Upper lobe of left lung (tissue), 6 donors: ENCODE measurements around the gene UBE2L3. TPM values are rescaled to one million over a fixed set of nuclear protein-coding genes. Genes with fewer than 3 reads are reported as not detected.

Experiments used
- ATAC-seq, 2 donors: fragments of 200-7000 bp; cut with Tn5 transposase; one replicate each; pipeline ENCODE4 v1.9.1; 2022; ENCODE audit warnings: mild to moderate bottlenecking in 2 of 2, moderate library complexity in 2 of 2; ENCODE audit not compliant: low FRiP score in 2 of 2
- DNase-seq, 2 donors: peaks; one replicate each; pipeline ENCODE4 v3.0.0-alpha.2; 2019 to 2020
- H3K27ac ChIP-seq, 4 donors: fragments of 200-600 bp; sonication (generic); one replicate each; pipeline ENCODE4 v1.5.1; 2016 to 2019
- H3K27me3 ChIP-seq, 4 donors: fragments of 200-600 bp; sonication (generic); one replicate each; pipeline ENCODE4 v1.5.1; 2017 to 2019
- H3K36me3 ChIP-seq, 4 donors: fragments of 200-600 bp; sonication (generic); one replicate each; pipeline ENCODE4 v1.5.1; 2016 to 2019
- H3K4me1 ChIP-seq, 4 donors: fragments of 200-600 bp; sonication (generic); one replicate each; pipeline ENCODE4 v1.5.1; 2018 to 2019
- H3K4me3 ChIP-seq, 4 donors: fragments of 200-600 bp; sonication (generic); one replicate each; pipeline ENCODE4 v1.5.1; 2017 to 2019; ENCODE audit warnings: mild to moderate bottlenecking in 2 of 4, moderate library complexity in 1 of 4
- H3K9me3 ChIP-seq, 4 donors: fragments of 200-600 bp; sonication (generic); one replicate each; pipeline ENCODE4 v1.5.1; 2018 to 2019
- EP300 ChIP-seq, 4 donors: sonication (generic); formaldehyde crosslinking; IDR thresholded peaks; one replicate each; pipeline ENCODE4 v1.5.1; 2017; ENCODE audit warnings: antibody characterized with exemption in 4 of 4, control low read depth in 2 of 4
- POLR2A ChIP-seq, 4 donors: fragments of 450-650 bp; IDR thresholded peaks; one replicate each; pipeline ENCODE4 v1.5.1; 2016 to 2017; ENCODE audit warnings: antibody characterized with exemption in 4 of 4, mild to moderate bottlenecking in 2 of 4
- POLR2AphosphoS5 ChIP-seq, 2 donors: sonication (generic); formaldehyde crosslinking; IDR thresholded peaks; one replicate each; pipeline ENCODE4 v1.5.1; 2017; ENCODE audit warnings: antibody characterized with exemption in 2 of 2
- WGBS, 2 donors: methylation state at CpG; one replicate each; pipeline ENCODE4 v1.1.5; 2017 to 2018; 5-methylcytosine and 5-hydroxymethylcytosine counted together
- total RNA-seq, 6 donors: library from RNA; depleted of rRNA in 4 of 6; stranded (reverse); fragments of >200 nt in 4 of 6; gene quantifications; one replicate each; pipeline versions ENCODE4 v1.1.0 to v1.2.1, GENCODE V29; 2016 to 2021
- TF ChIP-seq, protein P1 (sequence below), 6 experiments: fragments of 450-650 bp in 4 of 6; fragments of 200-600 bp in 2 of 6; sonication (generic) in 2 of 6; IDR thresholded peaks; one replicate each; pipeline ENCODE4 v1.5.1; 2016 to 2019; ENCODE audit warnings: antibody characterized with exemption in 6 of 6
- donor health status: DM: no; HTN: no; CAD: no; lungs with moderate emphysema.
- donor health status: DM: no; HTN: yes; CAD: no; lungs with severe emphysema.

Gene UBE2L3
- total RNA-seq, 6 donors from 2014 or later = 24.1 to 45.8 (median 39.2) TPM

DNA sequence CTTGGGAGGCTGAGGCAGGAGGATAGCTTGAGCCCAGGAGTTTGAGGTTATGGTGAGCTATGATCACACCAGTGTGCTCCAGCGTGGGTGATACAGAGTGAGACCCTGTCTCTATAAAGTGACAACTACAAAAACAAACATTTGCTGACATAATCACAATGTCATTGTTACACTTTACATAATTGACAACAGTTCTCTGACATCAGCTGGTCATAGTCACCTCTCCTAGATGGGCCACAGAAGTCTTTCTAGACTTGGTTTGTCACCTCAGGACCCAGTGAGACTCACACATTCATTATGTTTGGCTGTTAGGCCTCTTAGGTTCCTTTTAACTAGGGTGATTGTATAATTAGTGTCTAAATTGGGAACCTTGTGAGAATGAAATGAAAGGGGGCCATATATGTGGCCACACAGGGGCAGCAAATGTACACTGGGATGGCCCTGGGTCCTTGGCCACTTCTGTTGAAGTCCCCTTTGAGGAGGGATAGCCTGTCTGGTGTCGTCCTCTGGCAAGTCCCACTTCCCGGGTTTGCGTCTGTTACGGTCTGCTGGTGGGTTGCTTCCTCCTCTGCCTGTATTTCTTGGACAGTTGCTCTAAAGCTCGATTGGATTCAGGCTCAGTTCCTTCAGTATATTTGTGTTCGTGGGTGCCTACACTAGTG, 92.5 kb downstream of the UBE2L3 start:
- H3K4me3 ChIP-seq = no peak overlapping the region
- no peak overlapping the region for H3K27ac ChIP-seq
- DNase-seq (no peak), ATAC-seq (no peak)
- H3K4me1 ChIP-seq = peaks cover 8 to 17% (median 11%) of the 10 kb centered on the region in 4 donors
- no peaks in the 10 kb centered on the region for H3K27me3 ChIP-seq
- 84 to 88% methylated on average over 4 to 7 of the region's 7 CpGs for WGBS, 2 donors
- TF ChIP-seq POLR2AphosphoS5 (IDR thresholded peaks at IDR 0.05) = no peak
- no peak for TF ChIP-seq EP300 (IDR thresholded peaks at IDR 0.05)
- TF ChIP-seq, protein P1, sequence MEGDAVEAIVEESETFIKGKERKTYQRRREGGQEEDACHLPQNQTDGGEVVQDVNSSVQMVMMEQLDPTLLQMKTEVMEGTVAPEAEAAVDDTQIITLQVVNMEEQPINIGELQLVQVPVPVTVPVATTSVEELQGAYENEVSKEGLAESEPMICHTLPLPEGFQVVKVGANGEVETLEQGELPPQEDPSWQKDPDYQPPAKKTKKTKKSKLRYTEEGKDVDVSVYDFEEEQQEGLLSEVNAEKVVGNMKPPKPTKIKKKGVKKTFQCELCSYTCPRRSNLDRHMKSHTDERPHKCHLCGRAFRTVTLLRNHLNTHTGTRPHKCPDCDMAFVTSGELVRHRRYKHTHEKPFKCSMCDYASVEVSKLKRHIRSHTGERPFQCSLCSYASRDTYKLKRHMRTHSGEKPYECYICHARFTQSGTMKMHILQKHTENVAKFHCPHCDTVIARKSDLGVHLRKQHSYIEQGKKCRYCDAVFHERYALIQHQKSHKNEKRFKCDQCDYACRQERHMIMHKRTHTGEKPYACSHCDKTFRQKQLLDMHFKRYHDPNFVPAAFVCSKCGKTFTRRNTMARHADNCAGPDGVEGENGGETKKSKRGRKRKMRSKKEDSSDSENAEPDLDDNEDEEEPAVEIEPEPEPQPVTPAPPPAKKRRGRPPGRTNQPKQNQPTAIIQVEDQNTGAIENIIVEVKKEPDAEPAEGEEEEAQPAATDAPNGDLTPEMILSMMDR (IDR thresholded peaks at IDR 0.05) = no peak
- TF ChIP-seq POLR2A (IDR thresholded peaks at IDR 0.05) = no peak
- no peaks in the 10 kb centered on the region for H3K36me3 ChIP-seq
- no peaks in the 10 kb centered on the region for H3K9me3 ChIP-seq

DNA sequence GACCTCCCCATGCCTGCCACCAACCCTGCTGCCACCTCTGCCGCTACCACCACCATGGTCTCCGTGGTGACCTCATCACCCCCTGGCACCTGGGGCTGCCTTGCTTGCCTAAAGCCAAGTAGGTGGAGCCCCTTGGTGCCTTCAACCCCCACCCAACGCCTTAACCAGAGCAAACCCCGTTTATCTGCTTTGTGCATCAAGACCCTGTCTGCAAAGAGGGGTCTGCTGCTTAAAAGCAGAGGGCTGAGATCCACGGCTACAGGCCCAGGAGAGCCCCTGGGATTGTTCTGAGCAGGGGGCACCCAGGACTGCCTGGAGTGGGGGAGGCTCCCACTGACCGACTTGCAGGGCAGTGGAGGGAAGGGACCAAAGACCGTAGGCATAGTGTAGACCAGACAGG, 93.4 kb downstream of the UBE2L3 start:
- Histone ChIP-seq H3K9me3 (no peaks in the 10 kb centered on the region), H3K27me3 (no peaks in the 10 kb centered on the region), H3K4me1 (peaks cover 12 to 24% (median 15%) of the 10 kb centered on the region in 4 donors), H3K27ac (no peak overlapping the region), H3K36me3 (no peaks in the 10 kb centered on the region), H3K4me3 (no peak overlapping the region)
- 85 to 94% methylated on average over 4 to 7 of the region's 7 CpGs for WGBS, 2 donors
- no peak for TF ChIP-seq POLR2AphosphoS5 (IDR thresholded peaks at IDR 0.05)
- no peak for TF ChIP-seq EP300 (IDR thresholded peaks at IDR 0.05)
- TF ChIP-seq POLR2A (IDR thresholded peaks at IDR 0.05) = no peak
- TF ChIP-seq, protein P1 (IDR thresholded peaks at IDR 0.05) = no peak
- no peak for ATAC-seq
- no peak for DNase-seq

DNA sequence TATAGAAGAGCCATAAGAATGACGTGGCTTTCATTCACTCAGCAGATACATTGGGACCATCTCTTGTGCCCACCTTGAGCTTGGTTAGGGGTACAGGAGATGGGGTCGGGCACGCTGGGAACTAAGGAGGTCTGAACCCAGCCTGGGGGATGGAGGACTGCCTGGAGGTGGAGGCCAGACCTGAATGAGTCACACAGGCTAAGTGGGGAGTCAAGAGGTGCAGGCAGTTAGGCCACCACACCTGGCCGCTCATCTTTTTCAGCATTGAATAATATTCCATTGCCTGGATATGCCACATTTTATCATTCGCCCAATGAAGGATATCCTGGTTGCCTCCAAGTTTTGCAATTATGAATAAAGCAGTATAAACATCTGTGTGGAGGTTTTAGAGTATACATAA, 94.5 kb downstream of the UBE2L3 start:
- H3K4me1 ChIP-seq = peaks cover 12 to 24% (median 18%) of the 10 kb centered on the region in 4 donors
- H3K27me3 ChIP-seq = no peaks in the 10 kb centered on the region
- H3K27ac ChIP-seq = no peak overlapping the region
- WGBS, 2 donors = 91 to 97% methylated on average over 5 of the region's 5 CpGs
- ATAC-seq (no peak), DNase-seq (no peak)
- TF ChIP-seq, protein P1 (IDR thresholded peaks at IDR 0.05) = no peak
- no peak for TF ChIP-seq POLR2A (IDR thresholded peaks at IDR 0.05)
- TF ChIP-seq POLR2AphosphoS5 (IDR thresholded peaks at IDR 0.05) = no peak
- TF ChIP-seq EP300 (IDR thresholded peaks at IDR 0.05) = no peak
- H3K36me3 ChIP-seq = no peaks in the 10 kb centered on the region
- no peak overlapping the region for H3K4me3 ChIP-seq
- H3K9me3 ChIP-seq = no peaks in the 10 kb centered on the region

DNA sequence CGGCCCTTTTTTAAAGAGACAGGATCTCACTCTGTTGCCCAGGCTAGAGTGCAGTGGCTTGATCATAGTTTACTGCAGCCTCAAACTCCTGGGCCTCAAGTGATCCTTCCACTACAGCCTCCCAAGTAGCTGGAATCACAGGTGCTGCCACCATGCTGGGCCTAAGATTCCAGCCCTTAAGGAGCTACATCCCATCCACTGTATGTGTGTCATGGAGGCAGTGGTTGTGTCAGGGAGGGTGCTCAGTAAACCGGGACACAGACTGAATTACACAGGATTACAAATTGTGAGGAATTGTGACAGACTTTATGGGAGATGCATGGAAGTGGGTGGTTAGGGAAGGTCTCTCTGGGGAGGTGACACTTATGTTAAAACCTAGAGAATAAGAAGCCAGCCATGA, 96.2 kb downstream of the UBE2L3 start:
- Histone ChIP-seq H3K4me1 (peaks cover 10 to 17% (median 12%) of the 10 kb centered on the region in 4 donors), H3K9me3 (no peaks in the 10 kb centered on the region), H3K27me3 (no peaks in the 10 kb centered on the region), H3K4me3 (no peak overlapping the region), H3K27ac (no peak overlapping the region), H3K36me3 (no peaks in the 10 kb centered on the region)
- TF ChIP-seq POLR2A (IDR thresholded peaks at IDR 0.05) = no peak
- TF ChIP-seq POLR2AphosphoS5 (IDR thresholded peaks at IDR 0.05) = no peak
- TF ChIP-seq, protein P1 (IDR thresholded peaks at IDR 0.05) = no peak
- TF ChIP-seq EP300 (IDR thresholded peaks at IDR 0.05) = no peak
- WGBS, 2 donors = 92 to 95% methylated on average over 2 of the region's 2 CpGs
- DNase-seq (no peak), ATAC-seq (no peak)
